C1 segment of cervical spinal cord (tissue), 14 donors: Measurements from ENCODE around the gene VAMP1.
A peak's percentile ranks its signal among the peaks of the same experiment; 100 is the strongest.

Source experiments
- DNase-seq, 14 donors: peaks; one replicate each; lab custom pipeline; 2025; lab: John Stamatoyannopoulos, UW

The VAMP1 gene

DNA sequence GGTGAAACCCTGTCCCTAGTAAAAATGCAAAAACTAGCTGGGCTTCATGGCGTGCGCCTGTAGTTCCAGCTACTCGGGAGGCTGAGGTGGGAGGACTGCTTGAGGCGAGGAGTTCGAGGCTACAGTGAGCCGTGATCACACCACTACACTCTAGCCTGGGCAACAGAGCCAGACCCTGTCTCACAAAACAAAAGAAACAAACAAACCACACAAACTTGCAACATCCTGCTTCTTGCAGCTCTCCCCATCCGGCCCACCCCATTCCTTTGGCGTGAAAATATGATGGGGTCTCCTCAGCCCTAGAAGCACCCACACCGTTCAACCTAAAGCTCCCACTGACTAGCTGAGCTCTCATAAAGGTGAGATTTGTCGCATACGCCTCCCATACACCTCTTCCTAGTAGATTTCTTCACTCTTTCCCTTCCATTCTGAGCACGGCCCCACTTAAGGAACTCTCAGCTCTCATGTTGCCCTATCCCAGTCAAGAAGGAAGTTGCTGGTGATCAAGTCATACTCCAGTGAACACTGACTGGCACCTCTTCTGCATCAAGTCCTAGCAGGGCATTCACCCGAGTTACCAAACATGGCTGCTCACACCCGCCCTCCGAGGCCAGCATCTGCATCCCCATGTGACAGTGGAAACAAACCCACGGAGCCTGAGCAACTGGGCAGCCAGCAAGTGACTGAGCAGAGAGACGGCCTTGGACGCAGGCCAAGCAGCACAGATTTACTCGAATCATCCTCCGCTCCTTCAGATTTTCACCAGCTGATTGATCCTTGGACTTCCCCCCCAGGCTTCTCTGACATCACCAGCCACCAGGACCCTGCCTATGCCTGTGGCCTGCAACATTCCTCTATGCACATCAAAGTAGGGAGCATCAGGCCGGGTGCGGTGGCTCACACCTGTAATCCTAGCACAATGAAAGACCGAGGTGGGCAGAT, 44.6 kb downstream of the VAMP1 start:
- DNase-seq: peak in 5 of 14 donors; percentile 9 to 28 (median 21)

- no peak for DNase-seq
Measured at GRCh38 chr12:6424866-6425265, 45.6 kb downstream of the VAMP1 start.

DNA sequence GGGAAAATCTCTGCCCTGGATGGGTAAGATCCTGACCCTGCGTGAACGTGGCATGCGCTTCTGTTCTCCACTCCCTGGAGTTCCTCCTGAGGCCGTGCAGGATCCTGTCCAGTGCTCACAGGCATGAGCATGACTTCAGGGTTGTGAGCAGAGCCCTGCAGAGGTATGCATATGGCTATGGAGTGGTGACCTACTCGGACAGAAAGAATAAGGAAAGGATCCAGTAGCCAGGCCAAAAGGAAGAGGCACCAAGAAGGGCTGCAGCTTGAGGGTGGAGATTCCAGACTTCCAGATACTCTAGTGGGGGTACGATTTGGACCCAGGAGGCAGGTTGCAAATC, 46.5 kb downstream of the VAMP1 start:
- DNase-seq: peak in 1 of 14 donors; percentile 29

- DNase-seq: peak in 13 of 14 donors; percentile 15 to 73 (median 63)
Measured at GRCh38 chr12:6423267-6424007, 47.0 kb downstream of the VAMP1 start.

GRCh38 chr12:6420364-6420763, 50.1 kb downstream of the VAMP1 start:
- no peak for DNase-seq

- no peak for DNase-seq
Measured at GRCh38 chr12:6418796-6419195, 51.7 kb downstream of the VAMP1 start.

DNA sequence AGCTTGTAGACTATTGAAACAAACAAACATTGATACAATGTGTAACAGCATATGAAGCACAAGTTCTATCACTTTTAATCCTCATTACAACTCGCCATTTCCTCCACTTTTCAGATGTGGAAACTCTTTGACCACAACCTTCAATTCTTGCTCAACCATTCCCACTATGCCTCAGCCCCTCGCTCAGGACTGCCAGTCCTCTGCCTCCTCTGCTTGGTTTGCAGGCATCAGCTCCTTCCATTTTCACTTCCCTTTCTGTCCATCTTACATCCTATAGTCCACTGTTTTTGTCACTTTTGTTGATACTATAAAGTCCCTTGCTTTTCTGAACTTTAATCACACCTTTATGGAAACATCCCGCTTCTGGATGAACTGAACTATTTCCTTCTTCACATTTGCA, 53.9 kb downstream of the VAMP1 start:
- DNase-seq: peak in 2 of 14 donors; percentile 15 to 22
